ENCODE results near the gene OR56A1.

Gene OR56A1

DNA sequence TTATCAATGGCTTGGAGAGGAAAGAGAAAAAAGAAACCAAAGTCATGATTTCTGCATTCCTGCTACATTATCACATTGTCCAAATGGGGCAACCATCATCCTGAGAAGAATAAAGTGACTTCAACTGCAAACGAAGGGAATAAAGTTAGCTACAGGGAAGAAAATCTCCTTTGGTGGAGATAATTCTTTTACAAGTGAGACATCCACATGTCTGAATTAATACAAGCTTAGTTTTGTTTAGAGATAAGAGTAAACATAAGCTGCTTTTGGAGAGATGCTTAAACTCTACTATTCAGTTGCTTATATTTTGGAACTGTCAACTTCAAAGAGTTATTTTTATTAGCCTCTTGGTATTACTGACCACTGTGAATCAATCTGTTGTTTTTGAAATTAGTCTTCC lies 43.7 kb downstream of the OR56A1 start, which contains the start of gene OR52L1:
Gene OR52L1, minus strand, starts transcription at position 101 of the 400 bp plus-strand sequence. Its CDS starts 55 bp downstream, at position 46.
- no peak for DNase-seq

GRCh38 chr11:5983443-5983842 lies 47.1 kb downstream of the OR56A1 start:
- no peak for DNase-seq

- no peak for DNase-seq
Observed at GRCh38 chr11:5973530-5973929, 57.0 kb downstream of the OR56A1 start.
